Endometrium (tissue), 2 donors: ENCODE results near the gene TGIF1.

Source experiments
- FAIRE-seq: peaks from 2 replicates; lab custom pipeline; 2012; peaks lifted over from hg19 to GRCh38; lab: Jason Lieb, UNC
- donor health status: control.
- donor health status: control.

The TGIF1 gene

GRCh38 chr18:3434685-3435084 is 15.3 kb upstream of the TGIF1 start:
- FAIRE-seq = no peak

- no peak for FAIRE-seq
Measured at GRCh38 chr18:3440341-3440740, 9.6 kb upstream of the TGIF1 start.

GRCh38 chr18:3441290-3441689 is 8.7 kb upstream of the TGIF1 start:
- FAIRE-seq = no peak

GRCh38 chr18:3442919-3443318 is 7.1 kb upstream of the TGIF1 start:
- FAIRE-seq = no peak

GRCh38 chr18:3444296-3444695 is 5.7 kb upstream of the TGIF1 start:
- FAIRE-seq = no peak

- no peak for FAIRE-seq
Measured at GRCh38 chr18:3444954-3445353, 5.0 kb upstream of the TGIF1 start.

GRCh38 chr18:3447068-3447894 is 2.7 kb upstream of the TGIF1 start:
- FAIRE-seq = peak; percentile 31

- peak; percentile 88 for FAIRE-seq
Measured at GRCh38 chr18:3447895-3448837, 1.8 kb upstream of the TGIF1 start.

- peak; percentile 35 for FAIRE-seq
Measured at GRCh38 chr18:3448838-3449511, 997 bp upstream of the TGIF1 start.

GRCh38 chr18:3449512-3450011 is 410 bp upstream of the TGIF1 start:
- FAIRE-seq = no peak

GRCh38 chr18:3450799-3451182 is 819 bp downstream of the TGIF1 start:
- FAIRE-seq = no peak

GRCh38 chr18:3451183-3451988 is 1.4 kb downstream of the TGIF1 start:
- FAIRE-seq = no peak

GRCh38 chr18:3451989-3452749 is 2.2 kb downstream of the TGIF1 start:
- no peak for FAIRE-seq

- FAIRE-seq = no peak
Measured at GRCh38 chr18:3452750-3453539, 3.0 kb downstream of the TGIF1 start.

GRCh38 chr18:3453540-3454364 is 3.8 kb downstream of the TGIF1 start:
- FAIRE-seq = peak; percentile 92

- peak; percentile 54 for FAIRE-seq
Measured at GRCh38 chr18:3454365-3455089, 4.6 kb downstream of the TGIF1 start.

- FAIRE-seq = no peak
Measured at GRCh38 chr18:3455090-3455635, 5.2 kb downstream of the TGIF1 start.
